KMS-11 (cell line): ENCODE data around the gene MMP28.

Experiments
- H2AFZ ChIP-seq: fragments of 200-600 bp; sonication (generic); 2 replicates; pipeline ENCODE4 v1.6.1; 2016; ENCODE audit warnings: antibody characterized with exemption, mixed run types, low read depth
- H3K27ac ChIP-seq: fragments of 200-600 bp; sonication (generic); 2 replicates; pipeline ENCODE4 v1.6.1; 2016; ENCODE audit warnings: mild to moderate bottlenecking, mixed run types
- H3K27me3 ChIP-seq: fragments of 200-600 bp; sonication (generic); 2 replicates; pipeline ENCODE4 v1.6.1; 2017; ENCODE audit warnings: mild to moderate bottlenecking, low read depth, mixed run types, moderate library complexity; ENCODE audit not compliant: insufficient read depth
- H3K36me3 ChIP-seq: fragments of 200-600 bp; sonication (generic); 2 replicates; pipeline ENCODE4 v1.6.1; 2017; ENCODE audit warnings: mild to moderate bottlenecking, mixed run types; ENCODE audit not compliant: insufficient read depth
- H3K4me1 ChIP-seq: fragments of 200-600 bp; sonication (generic); 2 replicates; pipeline ENCODE4 v1.6.1; 2016; ENCODE audit warnings: mild to moderate bottlenecking, low read depth, mixed run types; ENCODE audit not compliant: poor library complexity, severe bottlenecking
- H3K4me2 ChIP-seq: fragments of 200-600 bp; sonication (generic); 2 replicates; pipeline ENCODE4 v1.7.0; 2016; ENCODE audit warnings: mild to moderate bottlenecking, mixed run types
- H3K4me3 ChIP-seq: fragments of 200-600 bp; sonication (generic); IDR thresholded peaks from 2 replicates; pipeline ENCODE4 v1.6.1; 2017; ENCODE audit warnings: low read depth, low read length, mixed read lengths; ENCODE audit not compliant: insufficient read depth
- H3K79me2 ChIP-seq: fragments of 200-600 bp; sonication (generic); 2 replicates; pipeline ENCODE4 v1.6.1; 2016; ENCODE audit warnings: low read depth, mixed run types; ENCODE audit not compliant: insufficient read depth
- H3K9ac ChIP-seq: fragments of 200-600 bp; sonication (generic); 2 replicates; pipeline ENCODE4 v1.6.1; 2016; ENCODE audit warnings: mild to moderate bottlenecking, mixed run types
- H4K20me1 ChIP-seq: fragments of 200-600 bp; sonication (generic); 2 replicates; pipeline ENCODE4 v1.6.1; 2016; ENCODE audit warnings: mild to moderate bottlenecking, mixed run types; ENCODE audit not compliant: insufficient read depth
- CTCF ChIP-seq: fragments of 200-600 bp; sonication (generic); conservative IDR thresholded peaks from 2 replicates; pipeline ENCODE4 v1.6.1; 2017; ENCODE audit warnings: low read depth, mild to moderate bottlenecking, antibody characterized with exemption, low read length, moderate library complexity, mixed read lengths

The MMP28 gene

DNA sequence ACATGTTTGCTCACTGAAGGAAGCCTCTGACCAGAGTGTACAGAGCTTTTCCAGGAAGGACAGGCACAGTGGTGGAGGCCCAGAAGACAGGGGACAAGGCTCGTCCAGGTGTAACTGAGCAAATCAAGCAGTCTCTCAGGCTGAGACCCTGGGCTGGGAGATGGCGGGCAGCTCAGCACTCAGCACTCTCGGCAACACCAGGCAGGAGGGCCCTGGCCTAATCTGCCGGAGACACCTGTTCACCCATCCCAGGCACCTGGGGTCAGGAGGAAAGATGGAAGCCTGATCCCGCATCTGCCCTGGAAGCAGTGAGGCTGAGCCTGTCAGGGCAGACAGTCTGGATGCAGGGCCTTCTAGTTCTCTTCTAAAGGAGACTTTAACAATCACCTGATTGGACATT is 59.2 kb downstream of the MMP28 start:
- H3K4me3 ChIP-seq = no peak overlapping the region
- no peak for TF ChIP-seq CTCF
- H4K20me1 ChIP-seq = no peaks in the 10 kb centered on the region
- no peaks in the 10 kb centered on the region for H3K27me3 ChIP-seq
- H2AFZ ChIP-seq = no peak overlapping the region
- H3K79me2 ChIP-seq = no peaks in the 10 kb centered on the region
- H3K4me2 ChIP-seq = no peak overlapping the region
- no peaks in the 10 kb centered on the region for H3K4me1 ChIP-seq
- H3K27ac ChIP-seq = no peak overlapping the region
- no peaks in the 10 kb centered on the region for H3K36me3 ChIP-seq
- no peak overlapping the region for H3K9ac ChIP-seq

DNA sequence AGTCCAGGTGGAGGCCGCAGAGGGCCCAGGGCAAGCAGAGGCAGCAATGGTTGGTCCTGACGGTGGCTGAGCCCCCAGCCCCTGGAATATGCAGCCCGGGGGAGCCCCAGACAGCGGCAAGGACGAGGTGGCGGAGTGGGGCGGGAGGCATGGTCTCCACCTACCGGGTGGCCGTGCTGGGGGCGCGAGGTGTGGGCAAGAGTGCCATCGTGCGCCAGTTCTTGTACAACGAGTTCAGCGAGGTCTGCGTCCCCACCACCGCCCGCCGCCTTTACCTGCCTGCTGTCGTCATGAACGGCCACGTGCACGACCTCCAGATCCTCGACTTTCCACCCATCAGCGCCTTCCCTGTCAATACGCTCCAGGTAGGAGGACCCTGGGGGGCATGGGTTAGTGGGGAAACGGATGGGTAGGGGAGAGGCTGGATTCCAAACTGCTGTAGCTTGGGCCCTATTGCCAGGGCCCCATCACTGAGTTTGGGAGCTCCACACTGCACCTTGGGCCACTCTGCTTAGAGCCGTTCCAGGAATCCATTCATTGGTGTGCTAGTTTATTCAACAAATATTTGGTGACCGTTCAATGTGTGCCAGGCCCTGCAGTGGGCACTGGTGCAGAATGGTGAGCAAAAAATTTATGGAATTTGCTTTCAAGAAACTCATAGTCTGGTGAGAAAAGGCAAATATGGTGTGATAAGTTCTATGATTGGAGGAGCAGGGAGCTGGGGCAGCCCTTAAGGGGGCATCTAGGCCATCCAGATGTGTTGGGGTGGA is 60.2 kb downstream of the MMP28 start:
- H3K27me3 ChIP-seq = no peaks in the 10 kb centered on the region
- no peak overlapping the region for H2AFZ ChIP-seq
- no peaks in the 10 kb centered on the region for H3K79me2 ChIP-seq
- H4K20me1 ChIP-seq = no peaks in the 10 kb centered on the region
- no peaks in the 10 kb centered on the region for H3K4me1 ChIP-seq
- H3K4me3 ChIP-seq = no peak overlapping the region
- TF ChIP-seq CTCF = no peak
- H3K9ac ChIP-seq = no peak overlapping the region
- no peak overlapping the region for H3K4me2 ChIP-seq
- no peaks in the 10 kb centered on the region for H3K36me3 ChIP-seq
- no peak overlapping the region for H3K27ac ChIP-seq

DNA sequence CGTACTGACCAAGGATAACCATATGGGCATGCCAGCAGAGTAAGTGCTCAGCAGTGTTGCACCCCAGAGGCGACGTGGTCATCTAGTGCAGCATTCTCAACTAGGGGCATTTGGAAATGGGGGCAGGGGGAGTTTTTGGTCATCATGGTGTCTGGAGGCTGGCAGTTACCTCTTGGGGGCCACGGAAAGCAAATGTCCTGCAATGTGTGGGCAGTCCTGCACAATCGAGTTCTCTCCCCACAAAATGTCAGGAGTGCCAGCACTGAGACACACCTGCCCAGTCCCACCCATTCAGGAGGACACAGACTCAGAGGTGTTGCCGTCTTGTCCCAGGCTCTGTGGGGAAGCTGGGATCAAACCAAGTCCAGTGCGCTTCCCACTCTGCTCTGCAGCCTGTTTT is 61.0 kb downstream of the MMP28 start:
- H3K36me3 ChIP-seq = no peaks in the 10 kb centered on the region
- H2AFZ ChIP-seq = no peak overlapping the region
- no peaks in the 10 kb centered on the region for H3K79me2 ChIP-seq
- no peaks in the 10 kb centered on the region for H4K20me1 ChIP-seq
- H3K27me3 ChIP-seq = no peaks in the 10 kb centered on the region
- H3K4me3 ChIP-seq = no peak overlapping the region
- no peak overlapping the region for H3K27ac ChIP-seq
- no peak for TF ChIP-seq CTCF
- H3K9ac ChIP-seq = no peak overlapping the region
- no peaks in the 10 kb centered on the region for H3K4me1 ChIP-seq
- no peak overlapping the region for H3K4me2 ChIP-seq

- Histone ChIP-seq H4K20me1 (no peaks in the 10 kb centered on the region), H2AFZ (no peak overlapping the region), H3K4me2 (no peak overlapping the region), H3K27ac (no peak overlapping the region), H3K4me1 (no peaks in the 10 kb centered on the region), H3K4me3 (no peak overlapping the region), H3K27me3 (no peaks in the 10 kb centered on the region), H3K36me3 (no peaks in the 10 kb centered on the region), H3K9ac (no peak overlapping the region), H3K79me2 (no peaks in the 10 kb centered on the region)
- no peak for TF ChIP-seq CTCF
Observed at GRCh38 chr17:35733366-35733765, 62.1 kb downstream of the MMP28 start.
